Progenitor cell of endocrine pancreas (in vitro differentiated cells): ENCODE data around the gene POLE. TPM values are rescaled to one million over a fixed set of nuclear protein-coding genes. Genes with fewer than 3 reads are reported as not detected.

ENCODE experiments used
- DNase-seq: peaks from one replicate; pipeline ENCODE4 v3.0.0; 2021; ENCODE audit warnings: low spot score; ENCODE audit not compliant: unreplicated experiment
- H3K27ac Mint-ChIP-seq: 2 replicates; pipeline ENCODE4 v1.8.0; 2021; ENCODE audit warnings: mild to moderate bottlenecking, moderate library complexity, mixed read lengths
- H3K27me3 Mint-ChIP-seq: 2 replicates; pipeline ENCODE4 v1.8.0; 2021; ENCODE audit warnings: mixed read lengths
- H3K36me3 Mint-ChIP-seq: 2 replicates; pipeline ENCODE4 v1.8.0; 2022; ENCODE audit warnings: mixed read lengths; ENCODE audit not compliant: insufficient read depth
- H3K4me1 Mint-ChIP-seq: 2 replicates; pipeline ENCODE4 v1.8.0; 2021; ENCODE audit warnings: low read depth, mixed read lengths
- H3K4me3 Mint-ChIP-seq: 2 replicates; pipeline ENCODE4 v1.8.0; 2021; ENCODE audit warnings: low read depth, mild to moderate bottlenecking, moderate library complexity, mixed read lengths
- H3K9me3 Mint-ChIP-seq: 2 replicates; pipeline ENCODE4 v1.8.0; 2021; ENCODE audit warnings: low read depth, mixed read lengths
- CTCF ChIP-seq: fragments of 200-600 bp; sonication (generic); IDR thresholded peaks from one replicate; pipeline ENCODE4 v1.5.0; 2021; ENCODE audit warnings: antibody characterized with exemption, mild to moderate bottlenecking; ENCODE audit not compliant: unreplicated experiment
- total RNA-seq: library from RNA; stranded (reverse); gene quantifications from 2 replicates; pipeline ENCODE4 v1.2.1, GENCODE V29; 2021

POLE gene
- total RNA-seq, 1 donor from 2014 or later: 121 TPM

- H3K36me3 Mint-ChIP-seq: no peaks in the 10 kb centered on the region
- H3K27ac Mint-ChIP-seq: no peak overlapping the region
- H3K9me3 Mint-ChIP-seq: no peaks in the 10 kb centered on the region
- TF ChIP-seq CTCF: no peak
- no peak for DNase-seq
- no peak overlapping the region for H3K4me3 Mint-ChIP-seq
- peaks cover 70% of the 10 kb centered on the region for H3K27me3 Mint-ChIP-seq
- H3K4me1 Mint-ChIP-seq: peaks cover 4% of the 10 kb centered on the region
Measured at GRCh38 chr12:132606927-132607326, 80.2 kb downstream of the POLE start.

GRCh38 chr12:132606466-132606865 is 80.7 kb downstream of the POLE start:
- Mint-ChIP-seq H3K36me3 (no peaks in the 10 kb centered on the region), H3K9me3 (no peaks in the 10 kb centered on the region), H3K27ac (no peak overlapping the region), H3K4me3 (no peak overlapping the region), H3K4me1 (peaks cover 4% of the 10 kb centered on the region), H3K27me3 (peaks cover 69% of the 10 kb centered on the region)
- no peak for TF ChIP-seq CTCF
- no peak for DNase-seq

DNA sequence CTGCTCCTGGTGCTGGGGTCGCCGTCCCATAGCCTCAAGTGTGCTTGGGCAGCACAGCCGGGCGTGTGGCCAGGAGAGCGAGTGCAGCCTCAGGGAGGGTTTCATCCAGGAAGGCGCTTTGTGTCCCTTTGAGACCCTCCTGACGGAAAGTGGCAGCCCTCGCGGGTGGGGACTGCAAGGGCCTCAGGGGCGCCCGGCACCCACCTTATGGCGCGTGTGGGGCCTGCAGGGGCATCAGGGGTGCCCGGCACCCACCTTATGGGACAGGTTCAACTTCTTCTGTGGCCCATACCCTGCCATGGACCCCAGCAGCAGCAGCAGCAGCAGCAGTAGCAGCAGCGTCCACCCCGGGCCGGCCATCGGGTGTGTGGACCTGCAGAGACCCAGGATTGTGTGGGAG is 81.2 kb downstream of the POLE start:
- no peaks in the 10 kb centered on the region for H3K9me3 Mint-ChIP-seq

GRCh38 chr12:132604668-132605441 is 82.3 kb downstream of the POLE start:
- peaks cover 70% of the 10 kb centered on the region for H3K27me3 Mint-ChIP-seq
- H3K4me3 Mint-ChIP-seq: no peak overlapping the region
- DNase-seq: no peak
- TF ChIP-seq CTCF: no peak
- H3K27ac Mint-ChIP-seq: no peak overlapping the region
- peaks cover 4% of the 10 kb centered on the region for H3K4me1 Mint-ChIP-seq
- no peaks in the 10 kb centered on the region for H3K36me3 Mint-ChIP-seq
- H3K9me3 Mint-ChIP-seq: no peaks in the 10 kb centered on the region

More for the DNA sequence above, 81.2 kb downstream of the POLE start:
- H3K27ac Mint-ChIP-seq: no peak overlapping the region
- no peak for TF ChIP-seq CTCF
- peaks cover 69% of the 10 kb centered on the region for H3K27me3 Mint-ChIP-seq
- H3K4me3 Mint-ChIP-seq: no peak overlapping the region
- no peaks in the 10 kb centered on the region for H3K36me3 Mint-ChIP-seq
- DNase-seq: no peak
- H3K4me1 Mint-ChIP-seq: peaks cover 4% of the 10 kb centered on the region

- Mint-ChIP-seq H3K27ac (no peak overlapping the region), H3K36me3 (no peaks in the 10 kb centered on the region), H3K9me3 (no peaks in the 10 kb centered on the region), H3K4me3 (no peak overlapping the region), H3K27me3 (peaks cover 72% of the 10 kb centered on the region), H3K4me1 (peaks cover 4% of the 10 kb centered on the region)
- no peak for DNase-seq
- TF ChIP-seq CTCF: no peak
Measured at GRCh38 chr12:132604151-132604618, 83.0 kb downstream of the POLE start.
